Heart right ventricle (tissue), 16 donors: ENCODE results near the gene MSX2. TPM values are rescaled to one million over a fixed set of nuclear protein-coding genes. Genes with fewer than 3 reads are reported as not detected.

Experiments used
- ATAC-seq, 8 donors: fragments of 200-7000 bp; cut with Tn5 transposase; one replicate each; pipeline ENCODE4 v1.9.1; 2020; ENCODE audit warnings: mild to moderate bottlenecking in 8 of 8, moderate library complexity in 8 of 8, moderate number of reproducible peaks in 1 of 8
- DNase-seq, 2 donors: peaks; one replicate each; pipeline ENCODE4 v3.0.0-alpha.2; 2020
- H3K27ac ChIP-seq, 10 donors: fragments of 200-600 bp; sonication (generic) in 2 of 10; one replicate each; pipeline versions ENCODE4 v1.5.0 to v1.8.0; 2020 to 2022; ENCODE audit warnings: mild to moderate bottlenecking in 3 of 10
- H3K27me3 ChIP-seq, 7 donors: fragments of 200-600 bp; one replicate each; pipeline ENCODE4 v1.8.0; 2021 to 2022; ENCODE audit warnings: mild to moderate bottlenecking in 2 of 7
- H3K36me3 ChIP-seq, 9 donors: fragments of 200-600 bp; sonication (generic) in 1 of 9; one replicate each; pipeline versions ENCODE4 v1.5.0 to v1.8.0; 2020 to 2022; ENCODE audit warnings: mild to moderate bottlenecking in 2 of 9
- H3K4me1 ChIP-seq, 9 donors: fragments of 200-600 bp; sonication (generic) in 1 of 9; one replicate each; pipeline versions ENCODE4 v1.5.0 to v1.8.0; 2020 to 2022; ENCODE audit warnings: mild to moderate bottlenecking in 4 of 9
- H3K4me3 ChIP-seq, 10 donors: fragments of 200-600 bp; sonication (generic) in 2 of 10; one replicate each; pipeline versions ENCODE4 v1.5.0 to v1.8.0; 2020 to 2022; ENCODE audit warnings: mild to moderate bottlenecking in 7 of 10, moderate library complexity in 2 of 10
- H3K9me3 ChIP-seq, 11 donors: fragments of 200-600 bp in 10 of 11; sonication (generic) in 2 of 11; one replicate each; pipeline versions ENCODE4 v1.5.0 to v1.8.0; 2013 to 2022; ENCODE audit warnings: mild to moderate bottlenecking in 2 of 11, control low read depth in 1 of 11, moderate library complexity in 1 of 11
- CTCF ChIP-seq, 9 donors: fragments of 200-600 bp; sonication (generic) in 2 of 9; IDR thresholded peaks; one replicate each; pipeline versions ENCODE4 v1.5.0 to v1.8.0; 2021 to 2022; ENCODE audit warnings: antibody characterized with exemption in 9 of 9, mild to moderate bottlenecking in 5 of 9, moderate library complexity in 1 of 9
- WGBS, 2 donors: extraction: QIAGEN DNeasy Blood & Tissue Kit; methylation state at CpG; one replicate each; pipeline ENCODE4 v1.1.7; 2013; ENCODE audit warnings: inconsistent platforms in 1 of 2; 5-methylcytosine and 5-hydroxymethylcytosine counted together
- intact Hi-C, 10 donors: fragments of 100-400 bp; cut with DNase I; formaldehyde crosslinking; loops; one replicate each; pipeline versions ENCODE4 v1.11.1 to v1.14.2; 2022
- polyA plus RNA-seq, 2 donors: library from polyadenylated mRNA; stranded (reverse); fragments of 200-250 nt; gene quantifications; one replicate each; pipeline ENCODE4 v1.2.3, GENCODE V29; 2013
- total RNA-seq, 10 donors: library from RNA; stranded (reverse); fragmentation: NEBNext Ultra II Directional in 3 of 10; extraction: Animal tissue kit (Norgen Biotek cat#: 25700) in 3 of 10; gene quantifications; one replicate each; pipeline versions ENCODE4 v1.2.1 to v1.2.4, GENCODE V29; 2021 to 2023
- donor health status: Arrhythmogenic right ventricular cardiomyopathy.
- donor health status: ischemic (EF 13 %, LVEDD 7.1; RV severe dilation, severe dysfunction).
- donor health status: healthy with polysubstance abuse.
- donor health status: DM: no; HTN: yes; CAD: no.
- donor health status: DM: no; HTN: no; CAD: no.
- donor health status: ischemic (EF 25% LVEDD 6.9; RV normal size, moderate dysfunction).
- donor health status: ischemic (EF 25% LVEDD 5.7; RV mildly dilated, moderate dysfunction).
- donor health status: healthy.
- donor health status: DM: yes; HTN: yes; CAD: no.
- donor health status: Ischemic cardiomyopathy.
- donor health status: ischemic (EF 35%, LVEDD 5.7; RV mildly dilated, moderate dysfunction).
- donor health status: nonischemic (EF 11% LVEDD 7.7; RV severe dilation, severe dysfunction).
- donor health status: DM: yes; HTN: yes; CAD: no.
- donor health status: PGD.
- donor health status: ischemic (EF 29% LVEDD 5.4; RV normal size, mild dysfunction).
- donor health status: nonischemic (EF 23%, LVEDD 6.1; RV moderate dilation, normal function).

MSX2 gene
- total and polyA plus RNA-seq, 12 donors = 0.43 to 2.1 (median 1.4) TPM

- peaks cover 20 to 95% (median 72%) of the 10 kb centered on the region in 7 donors for H3K27me3 ChIP-seq
- H3K27ac ChIP-seq = no peak overlapping the region
These were observed 12.4 kb downstream of the MSX2 start for GRCh38 chr5:174736777-174737176.

GRCh38 chr5:174737330-174737729, 12.9 kb downstream of the MSX2 start:
- H3K27ac ChIP-seq = no peak overlapping the region
- intact Hi-C loops = loop anchor here in 2 of 10 donors (5.0 to 10.0 kb wide), 2 partner anchors 313 to 410 kb away; no protein-coding TSS in a partner anchor
- no peak for ATAC-seq
- no peaks in the 10 kb centered on the region for H3K9me3 ChIP-seq
- no peak for DNase-seq
- WGBS, 2 donors = 23 to 24% methylated on average over 15 of the region's 15 CpGs
- H3K4me3 ChIP-seq = no peak overlapping the region
- no peaks in the 10 kb centered on the region for H3K36me3 ChIP-seq
- no peak for TF ChIP-seq CTCF (IDR thresholded peaks at IDR 0.05)
- H3K4me1 ChIP-seq = peaks cover 0 to 14% (median 4%) of the 10 kb centered on the region in 9 donors
- peaks cover 20 to 90% (median 68%) of the 10 kb centered on the region in 7 donors for H3K27me3 ChIP-seq

More at GRCh38 chr5:174736777-174737176, 12.4 kb downstream of the MSX2 start:
- DNase-seq (no peak), ATAC-seq (no peak)
- peaks cover 0 to 19% (median 7%) of the 10 kb centered on the region in 9 donors for H3K4me1 ChIP-seq
- no peak overlapping the region for H3K4me3 ChIP-seq
- intact Hi-C loops = loop anchor here in 2 of 10 donors (5.0 to 10.0 kb wide), 2 partner anchors 312 to 409 kb away; no protein-coding TSS in a partner anchor
- no peaks in the 10 kb centered on the region for H3K36me3 ChIP-seq
- H3K9me3 ChIP-seq = no peaks in the 10 kb centered on the region
- 52 to 59% methylated on average over 1 of the region's 1 CpG for WGBS, 2 donors
- no peak for TF ChIP-seq CTCF (IDR thresholded peaks at IDR 0.05)

GRCh38 chr5:174741352-174741751, 17.0 kb downstream of the MSX2 start:
- DNase-seq = no peak
- intact Hi-C loops = no loop called here
- ATAC-seq = no peak
- H3K9me3 ChIP-seq = no peaks in the 10 kb centered on the region
- WGBS, 2 donors = 68 to 74% methylated on average over 5 of the region's 5 CpGs
- no peak overlapping the region for H3K27ac ChIP-seq
- peaks cover 2 to 79% (median 43%) of the 10 kb centered on the region in 7 donors for H3K27me3 ChIP-seq
- no peak for TF ChIP-seq CTCF (IDR thresholded peaks at IDR 0.05)
- H3K4me3 ChIP-seq = no peak overlapping the region
- no peaks in the 10 kb centered on the region for H3K4me1 ChIP-seq
- no peaks in the 10 kb centered on the region for H3K36me3 ChIP-seq

GRCh38 chr5:174744896-174745295, 20.5 kb downstream of the MSX2 start:
- no peak for TF ChIP-seq CTCF (IDR thresholded peaks at IDR 0.05)
- intact Hi-C loops = no loop called here
- no peak for ATAC-seq
- no peak overlapping the region for H3K27ac ChIP-seq
- H3K36me3 ChIP-seq = no peaks in the 10 kb centered on the region
- WGBS, 2 donors = 71 to 77% methylated on average over 2 of the region's 2 CpGs
- peaks cover 3 to 80% (median 53%) of the 10 kb centered on the region in 7 donors for H3K27me3 ChIP-seq
- no peaks in the 10 kb centered on the region for H3K9me3 ChIP-seq
- no peaks in the 10 kb centered on the region for H3K4me1 ChIP-seq
- no peak for DNase-seq
- H3K4me3 ChIP-seq = no peak overlapping the region
